Measurements from ENCODE around the gene BIVM.

Gene BIVM

DNA sequence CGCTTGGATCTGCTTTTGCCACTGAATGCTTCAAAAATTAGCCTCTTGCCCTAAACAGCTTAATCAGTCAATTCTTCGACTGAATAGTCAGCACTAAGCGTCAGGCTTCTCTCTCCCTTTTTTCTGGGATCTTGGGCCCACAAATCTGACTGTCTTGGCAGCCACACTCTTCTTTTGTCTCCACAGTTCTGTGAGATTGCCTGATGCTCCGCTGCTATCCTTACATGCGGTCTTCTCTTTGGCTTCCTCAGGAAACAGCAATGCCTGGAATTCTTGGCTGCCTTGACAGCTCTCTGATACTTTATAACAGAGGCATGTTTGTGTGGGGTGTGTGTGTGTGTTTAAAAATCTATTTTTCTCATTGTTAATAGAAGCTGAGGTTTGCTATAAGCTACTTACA, 79.6 kb downstream of the BIVM start:
- FAIRE-seq, result no peak
- DNase-seq (ENCODE audit: low spot score), result no peak

DNA sequence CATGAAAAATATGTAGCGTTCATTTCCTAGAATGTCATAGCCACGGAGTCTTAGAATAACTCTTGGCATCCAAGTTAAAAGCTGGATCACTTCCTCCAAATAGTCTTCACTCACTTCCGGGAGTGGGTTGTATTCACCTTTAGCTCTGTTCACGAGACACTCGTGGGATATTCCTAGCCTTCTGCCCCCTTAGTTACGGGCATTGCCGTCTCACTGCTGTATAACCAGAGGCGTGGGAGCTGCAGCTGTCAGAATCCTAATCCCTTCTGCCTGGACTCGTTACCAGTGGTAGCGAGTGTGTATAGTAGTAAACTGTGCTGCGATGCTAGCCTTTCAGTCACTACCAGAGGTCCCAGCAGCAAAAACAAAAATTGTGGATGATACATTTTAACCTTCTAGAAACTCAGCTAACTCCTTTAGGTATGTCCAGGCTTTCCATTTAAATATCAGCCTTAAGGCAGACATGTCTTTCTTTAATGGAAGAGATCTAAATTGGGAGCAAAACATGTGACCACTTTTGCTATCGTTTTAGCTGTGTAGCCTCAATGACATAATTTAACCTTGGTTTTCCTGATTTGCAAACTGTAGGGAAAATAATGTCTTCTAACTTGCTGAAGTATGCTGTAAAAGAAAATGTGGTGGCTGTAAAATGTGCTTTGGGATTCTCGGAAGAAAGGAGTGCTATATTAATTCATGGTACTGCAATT, 81.0 kb downstream of the BIVM start:
- FAIRE-seq (no peak), DNase-seq (ENCODE audit: low spot score) (no peak)

GRCh38 chr13:102881819-102882686, 83.1 kb downstream of the BIVM start:
- FAIRE-seq, result no peak
- DNase-seq (ENCODE audit: low spot score), result no peak

Data from RCC 7860 (cell line).